Midbrain (tissue), 1 donor: ENCODE measurements around the gene ZNF362.
"Not testable (repeated sequence)": the region's sequence is repeated elsewhere in the genome, so short reads cannot be mapped to it uniquely, and the experiment has no call there.

Source experiments
- DNase-seq: peaks from one replicate; lab custom pipeline; 2025; lab: John Stamatoyannopoulos, UW

ZNF362 gene

GRCh38 chr1:33287317-33287716 lies 31.0 kb downstream of the ZNF362 start:
- DNase-seq, result no peak

- DNase-seq, result no peak
These were observed 32.9 kb downstream of the ZNF362 start for GRCh38 chr1:33288976-33289857.

GRCh38 chr1:33289858-33290154 lies 33.5 kb downstream of the ZNF362 start:
- no peak for DNase-seq

GRCh38 chr1:33290615-33291014 lies 34.3 kb downstream of the ZNF362 start:
- not testable (repeated sequence) for DNase-seq

- no peak for DNase-seq
These were observed 36.5 kb downstream of the ZNF362 start for GRCh38 chr1:33292726-33293340.

GRCh38 chr1:33294071-33295010 lies 38.0 kb downstream of the ZNF362 start:
- no peak for DNase-seq

GRCh38 chr1:33295023-33295422 lies 38.7 kb downstream of the ZNF362 start:
- DNase-seq, result no peak

- DNase-seq, result peak; percentile 90
These were observed 39.3 kb downstream of the ZNF362 start for GRCh38 chr1:33295450-33296081.

- no peak for DNase-seq
These were observed 39.8 kb downstream of the ZNF362 start for GRCh38 chr1:33296082-33296458.

- DNase-seq, result no peak
These were observed 40.5 kb downstream of the ZNF362 start for GRCh38 chr1:33296824-33297223.

GRCh38 chr1:33297911-33298622 lies 41.8 kb downstream of the ZNF362 start:
- no peak for DNase-seq

- DNase-seq, result peak; percentile 6
These were observed 42.5 kb downstream of the ZNF362 start for GRCh38 chr1:33298623-33299277.

GRCh38 chr1:33299461-33300155 lies 43.3 kb downstream of the ZNF362 start:
- no peak for DNase-seq

- DNase-seq, result peak; percentile 21
These were observed 44.4 kb downstream of the ZNF362 start for GRCh38 chr1:33300673-33301072.

- DNase-seq, result no peak
These were observed 45.1 kb downstream of the ZNF362 start for GRCh38 chr1:33301273-33301984.

- DNase-seq, result no peak
These were observed 46.0 kb downstream of the ZNF362 start for GRCh38 chr1:33302325-33302724.

GRCh38 chr1:33305016-33305415 lies 48.7 kb downstream of the ZNF362 start:
- DNase-seq, result no peak

GRCh38 chr1:33305816-33306652 lies 49.7 kb downstream of the ZNF362 start:
- DNase-seq, result no peak
